HG03095 (cell line): ENCODE results near the gene ADCY7.

Experiments used
- ATAC-seq: cut with Tn5 transposase; IDR thresholded peaks from one replicate; pipeline ENCODE4 v1.9.1; 2021; ENCODE audit warnings: moderate library complexity; ENCODE audit not compliant: unreplicated experiment

Gene ADCY7

GRCh38 chr16:50247906-50248608 is 18.3 kb upstream of the ADCY7 start:
- ATAC-seq = no peak

GRCh38 chr16:50248845-50249244 is 17.5 kb upstream of the ADCY7 start:
- ATAC-seq = no peak

GRCh38 chr16:50251375-50252081 is 14.8 kb upstream of the ADCY7 start:
- ATAC-seq = no peak

- ATAC-seq = no peak
These were observed 14.2 kb upstream of the ADCY7 start for GRCh38 chr16:50252082-50252611.

- no peak for ATAC-seq
These were observed 13.4 kb upstream of the ADCY7 start for GRCh38 chr16:50252874-50253513.

GRCh38 chr16:50253514-50253910 is 12.8 kb upstream of the ADCY7 start:
- no peak for ATAC-seq

GRCh38 chr16:50254072-50254471 is 12.3 kb upstream of the ADCY7 start:
- no peak for ATAC-seq

GRCh38 chr16:50255538-50255937 is 10.8 kb upstream of the ADCY7 start:
- no peak for ATAC-seq

- ATAC-seq = no peak
These were observed 9.7 kb upstream of the ADCY7 start for GRCh38 chr16:50256604-50257003.

GRCh38 chr16:50257876-50258275 is 8.5 kb upstream of the ADCY7 start:
- no peak for ATAC-seq

GRCh38 chr16:50259334-50260205 is 6.8 kb upstream of the ADCY7 start:
- no peak for ATAC-seq

- no peak for ATAC-seq
These were observed 5.9 kb upstream of the ADCY7 start for GRCh38 chr16:50260206-50261159.

- no peak for ATAC-seq
These were observed 5.1 kb upstream of the ADCY7 start for GRCh38 chr16:50261160-50261706.

- ATAC-seq = no peak
These were observed 4.6 kb upstream of the ADCY7 start for GRCh38 chr16:50261707-50262235.

- ATAC-seq = no peak
These were observed 3.1 kb upstream of the ADCY7 start for GRCh38 chr16:50263060-50263909.

- ATAC-seq = no peak
These were observed 2.1 kb upstream of the ADCY7 start for GRCh38 chr16:50263940-50264929.

GRCh38 chr16:50265260-50265659 is 1.1 kb upstream of the ADCY7 start:
- ATAC-seq = peak; percentile 30
